ENCODE measurements around the gene PRCD.

PRCD gene

DNA sequence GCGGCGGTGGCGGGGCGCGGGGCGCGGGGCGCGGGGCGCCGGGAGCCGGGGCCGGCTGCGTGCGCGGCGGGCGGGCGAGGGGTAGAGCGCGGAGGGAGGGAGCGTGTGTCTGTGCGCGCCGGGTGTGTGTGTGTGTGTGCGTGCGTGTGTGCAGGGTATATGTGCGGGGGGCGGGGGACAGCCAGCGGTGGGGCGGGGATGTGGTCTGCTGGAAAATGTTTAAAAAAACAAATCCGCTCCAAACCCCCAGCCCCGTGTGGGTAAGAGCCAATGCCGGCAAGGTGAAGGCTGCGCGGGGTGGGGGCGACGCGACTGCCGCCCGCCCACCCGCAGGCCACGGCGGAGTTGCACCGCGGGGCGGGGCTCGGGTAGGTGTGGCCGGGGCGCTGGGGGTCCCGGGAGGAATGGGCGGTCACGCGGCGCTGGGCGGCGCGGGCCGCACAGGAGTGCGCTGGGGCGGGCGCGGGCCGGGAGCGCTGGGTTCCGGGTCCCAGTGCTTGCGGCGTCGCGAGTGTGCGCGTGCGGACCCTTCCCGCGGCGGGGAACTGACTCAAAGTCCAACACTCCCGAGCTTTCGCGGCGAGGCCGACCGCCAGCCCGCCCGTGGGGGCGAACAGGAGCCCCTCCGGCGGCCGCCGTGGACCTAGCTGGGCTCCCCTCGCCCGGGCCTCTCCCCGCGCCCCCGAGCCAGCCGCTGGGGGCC lies 2.1 kb upstream of the PRCD start, which contains the start of gene CYGB:
CYGB (minus strand) TSS at position 132 of the 703 bp plus-strand sequence. CDS start 167 bp downstream, outside the sequence.
- DNase-seq (ENCODE audit: insufficient read length, low spot score) (no peak), FAIRE-seq (no peak)

DNA sequence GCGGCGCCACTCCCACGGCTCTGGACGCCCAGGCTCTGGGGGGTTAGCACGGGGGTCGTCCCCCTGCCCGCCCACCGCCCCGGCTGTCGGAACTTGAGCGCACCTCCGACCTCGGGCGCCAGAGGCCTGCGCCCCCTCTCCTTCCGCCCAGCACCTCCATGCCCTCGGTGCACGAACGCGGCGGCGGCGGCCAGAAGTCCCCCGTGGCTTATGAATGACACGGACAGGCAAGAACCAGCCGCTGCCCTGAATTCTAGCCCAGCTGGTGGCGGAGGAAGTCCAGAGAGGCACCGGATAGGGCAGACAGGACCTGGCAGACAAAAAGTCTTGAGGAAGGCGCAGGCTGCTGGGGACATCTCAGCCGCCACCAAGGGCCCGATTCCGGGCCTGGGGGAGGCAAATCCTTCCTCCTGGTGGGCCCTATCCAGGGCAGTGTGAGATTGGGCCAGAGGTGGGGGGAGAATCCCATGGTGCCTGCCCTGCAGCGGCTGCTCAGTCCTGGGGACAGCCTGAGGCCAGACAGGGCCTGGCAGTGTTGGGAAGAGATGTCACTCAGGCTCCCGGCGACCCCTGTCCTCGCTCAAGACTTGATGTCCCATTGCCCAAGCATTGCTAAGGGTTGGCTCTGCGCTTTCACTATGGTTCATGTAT lies 1.4 kb upstream of the PRCD start:
- FAIRE-seq (no peak), DNase-seq (ENCODE audit: insufficient read length, low spot score) (no peak)

DNA sequence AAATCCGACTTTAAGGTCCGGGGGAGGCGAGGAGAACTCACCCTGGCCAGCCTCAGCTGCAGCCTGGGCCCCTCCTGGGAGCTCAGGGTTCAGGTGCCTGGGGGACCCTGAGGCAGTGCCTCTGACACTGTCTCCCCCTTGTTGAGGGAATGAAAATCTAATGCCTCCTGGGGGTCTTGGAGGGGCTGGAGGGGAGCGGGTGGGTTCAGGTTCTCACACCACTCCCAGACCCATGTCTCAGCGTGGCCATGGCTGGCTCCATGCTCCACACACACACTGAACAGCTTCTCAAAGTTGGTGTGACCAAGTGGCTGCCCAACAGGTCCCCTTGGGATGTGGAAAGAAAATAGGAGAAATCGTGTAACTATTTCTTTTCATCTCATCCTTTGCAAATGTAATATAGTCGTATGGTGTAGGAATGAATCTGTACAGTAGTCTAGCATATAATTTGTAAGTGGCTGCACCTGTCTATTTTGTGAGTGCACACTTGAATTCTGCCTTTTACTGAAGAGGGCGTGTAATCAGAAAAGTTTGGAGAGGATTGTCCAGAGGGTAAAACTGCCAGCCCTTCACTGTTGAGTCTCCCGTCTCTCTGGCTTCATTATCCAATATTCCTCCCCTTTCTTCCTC lies 788 bp upstream of the PRCD start:
- FAIRE-seq (no peak), DNase-seq (ENCODE audit: insufficient read length, low spot score) (no peak)

GRCh38 chr17:76540381-76541300 lies 797 bp downstream of the PRCD start:
- DNase-seq (ENCODE audit: insufficient read length, low spot score) (peak; percentile 99), FAIRE-seq (peak; percentile 100)

GRCh38 chr17:76541739-76542454 lies 2.1 kb downstream of the PRCD start:
- no peak for DNase-seq (ENCODE audit: insufficient read length, low spot score)
- no peak for FAIRE-seq

GRCh38 chr17:76542566-76542971 lies 2.7 kb downstream of the PRCD start:
- FAIRE-seq, result no peak
- DNase-seq (ENCODE audit: insufficient read length, low spot score), result no peak

- DNase-seq (ENCODE audit: insufficient read length, low spot score), result no peak
- FAIRE-seq, result no peak
Measured at GRCh38 chr17:76542984-76543383, 3.1 kb downstream of the PRCD start.

- no peak for DNase-seq (ENCODE audit: insufficient read length, low spot score)
- no peak for FAIRE-seq
Measured at GRCh38 chr17:76543482-76543825, 3.6 kb downstream of the PRCD start.

GRCh38 chr17:76543826-76544545 lies 4.1 kb downstream of the PRCD start:
- DNase-seq (ENCODE audit: insufficient read length, low spot score) (no peak), FAIRE-seq (no peak)

GRCh38 chr17:76544546-76545365 lies 4.9 kb downstream of the PRCD start:
- FAIRE-seq (no peak), DNase-seq (ENCODE audit: insufficient read length, low spot score) (no peak)

DNA sequence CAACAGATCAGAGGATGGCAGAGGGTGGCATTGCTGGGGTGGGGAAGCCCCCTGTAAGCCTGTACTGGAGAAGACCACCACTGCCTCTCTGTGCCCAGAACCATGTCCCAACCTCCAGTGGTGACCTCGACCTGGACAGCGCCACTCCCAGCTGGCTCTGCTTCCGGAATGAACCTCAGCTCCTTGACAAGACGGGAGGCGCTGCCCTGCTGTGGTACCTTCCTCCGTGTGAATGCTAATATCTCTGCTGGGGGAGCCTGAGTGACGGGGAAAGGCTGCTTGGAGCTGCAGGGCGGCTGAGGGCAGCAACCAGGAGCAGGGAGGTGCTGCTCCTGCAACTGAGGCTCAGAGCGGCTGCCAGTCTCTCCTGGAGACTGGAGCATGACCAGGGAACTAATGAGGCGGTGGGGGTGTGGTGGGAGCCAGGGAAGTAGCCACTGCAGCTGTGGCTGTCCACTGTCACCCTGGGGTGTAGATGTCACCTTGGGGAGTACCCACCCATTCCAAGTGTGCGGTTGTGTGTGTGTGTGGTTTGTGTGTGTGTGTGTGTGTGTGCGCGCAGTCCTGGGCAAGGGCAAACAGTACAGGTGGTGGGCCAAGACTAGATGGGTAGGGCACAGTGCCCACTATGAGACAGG lies 6.2 kb downstream of the PRCD start:
- FAIRE-seq, result no peak
- DNase-seq (ENCODE audit: insufficient read length, low spot score), result no peak

GRCh38 chr17:76546556-76547182 lies 6.8 kb downstream of the PRCD start:
- DNase-seq (ENCODE audit: insufficient read length, low spot score) (no peak), FAIRE-seq (no peak)

- DNase-seq (ENCODE audit: insufficient read length, low spot score), result peak; percentile 85
- FAIRE-seq, result peak; percentile 48
Measured at GRCh38 chr17:76547183-76547641, 7.4 kb downstream of the PRCD start.

- DNase-seq (ENCODE audit: insufficient read length, low spot score) (no peak), FAIRE-seq (peak; percentile 99)
Measured at GRCh38 chr17:76547642-76548202, 7.9 kb downstream of the PRCD start.

DNA sequence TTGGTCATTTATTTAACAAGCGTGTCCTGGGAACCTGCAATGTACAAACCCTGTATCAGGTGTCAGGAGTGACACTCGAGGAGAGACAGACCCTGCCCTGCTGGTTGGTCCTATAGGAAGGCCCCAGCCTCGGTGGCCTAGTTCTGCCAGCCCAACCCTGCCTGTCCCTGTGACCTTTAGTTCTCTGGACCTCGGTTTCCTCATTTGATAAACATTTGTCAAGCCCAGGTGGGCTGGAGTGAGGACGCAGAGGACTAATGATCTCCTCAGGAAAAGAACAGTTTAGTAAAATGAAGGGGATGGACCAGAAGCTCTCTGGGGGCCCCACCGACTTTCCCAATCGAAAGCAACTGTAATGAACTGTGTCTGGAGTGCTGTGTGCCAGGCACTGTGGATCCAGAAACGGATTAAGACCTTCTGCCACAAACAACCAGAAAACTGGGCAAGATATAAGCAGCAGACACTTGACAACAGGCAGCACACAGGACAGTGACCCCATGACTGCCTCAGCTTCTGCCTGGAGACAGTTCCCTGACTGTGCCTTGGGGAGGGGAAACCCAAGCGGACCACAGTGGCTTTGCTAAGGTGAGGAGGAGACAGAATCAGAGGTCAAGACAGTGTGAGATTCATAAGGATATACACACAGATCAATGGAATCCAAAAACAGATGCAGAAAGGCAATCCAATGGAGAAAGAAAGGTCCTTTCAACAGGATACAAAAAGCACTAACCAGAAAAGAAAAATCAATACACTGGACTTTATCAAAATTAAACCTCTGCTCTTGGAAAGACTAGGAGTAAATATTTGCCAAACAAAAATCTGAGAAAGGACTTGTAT lies 8.8 kb downstream of the PRCD start:
- FAIRE-seq (no peak), DNase-seq (ENCODE audit: insufficient read length, low spot score) (no peak)

- DNase-seq (ENCODE audit: insufficient read length, low spot score) (no peak), FAIRE-seq (no peak)
Measured at GRCh38 chr17:76549215-76549518, 9.3 kb downstream of the PRCD start.

- DNase-seq (ENCODE audit: insufficient read length, low spot score), result no peak
- FAIRE-seq, result no peak
Measured at GRCh38 chr17:76549539-76549938, 9.7 kb downstream of the PRCD start.
